HEK293T (cell line): ENCODE results near the gene THRB.

ENCODE experiments used
- ARNT ChIP-seq: fragments of 450-650 bp; IDR thresholded peaks from 2 replicates; pipeline ENCODE4 v1.6.1; 2017; ENCODE audit warnings: mild to moderate bottlenecking
- BHLHE40 ChIP-seq: fragments of 450-650 bp; IDR thresholded peaks from 2 replicates; pipeline ENCODE4 v1.6.1; 2016; ENCODE audit warnings: mild to moderate bottlenecking, moderate library complexity, borderline replicate concordance
- ELF4 ChIP-seq: fragments of 450-650 bp; IDR thresholded peaks from 2 replicates; pipeline ENCODE4 v1.6.1; 2017; ENCODE audit warnings: antibody characterized with exemption
- FOXA1 ChIP-seq: fragments of 450-650 bp; IDR thresholded peaks from 2 replicates; pipeline ENCODE4 v1.6.1; 2016; ENCODE audit warnings: mild to moderate bottlenecking
- FOXM1 ChIP-seq: fragments of 450-650 bp; IDR thresholded peaks from 2 replicates; pipeline ENCODE4 v1.6.1; 2017; ENCODE audit warnings: mild to moderate bottlenecking, borderline replicate concordance
- HDGF ChIP-seq: fragments of 450-650 bp; IDR thresholded peaks from 2 replicates; pipeline ENCODE4 v1.6.1; 2017; ENCODE audit warnings: antibody characterized with exemption, borderline replicate concordance
- LEF1 ChIP-seq: fragments of 450-650 bp; IDR thresholded peaks from 2 replicates; pipeline ENCODE4 v1.6.1; 2017; ENCODE audit warnings: mild to moderate bottlenecking, borderline replicate concordance
- PKNOX1 ChIP-seq: fragments of 450-650 bp; IDR thresholded peaks from 2 replicates; pipeline ENCODE4 v1.6.1; 2016
- SP1 ChIP-seq: fragments of 450-650 bp; IDR thresholded peaks from 2 replicates; pipeline ENCODE4 v1.6.1; 2017
- SUZ12 ChIP-seq: fragments of 450-650 bp; IDR thresholded peaks from 2 replicates; pipeline ENCODE4 v1.6.1; 2016; ENCODE audit warnings: mild to moderate bottlenecking
- TARDBP ChIP-seq: fragments of 450-650 bp; IDR thresholded peaks from 2 replicates; pipeline ENCODE4 v1.6.1; 2016
- ZNF384 ChIP-seq: fragments of 450-650 bp; IDR thresholded peaks from 2 replicates; pipeline ENCODE4 v1.6.1; 2016

GRCh38 chr3:24315971-24316370 lies 178.7 kb downstream of the THRB start:
- TF ChIP-seq SP1 (no peak), HDGF (no peak), ARNT (no peak), FOXA1 (no peak), ZNF384 (no peak), PKNOX1 (no peak), ELF4 (no peak), SUZ12 (no peak), FOXM1 (no peak), LEF1 (no peak), TARDBP (no peak), BHLHE40 (no peak)
